A549 (cell line): ENCODE data around the gene EPC2. TPM values are rescaled to one million over a fixed set of nuclear protein-coding genes. Genes with fewer than 3 reads are reported as not detected.

Experiments
- ATAC-seq, 2 experiments: fragments of 200-7000 bp in 1 of 2; fragments of >200 bp in 1 of 2; cut with Nextera tagmentation in 1 of 2; cut with Tn5 transposase in 1 of 2; 3 replicates each; pipeline versions ENCODE4 v1.8.0 to v1.9.1; 2018 to 2020; ENCODE audit warnings: mild to moderate bottlenecking in 1 of 2, moderate library complexity in 1 of 2
- CTCF ChIA-PET: fragments of 300-600 bp; sonication (Branson Sonifier 250); formaldehyde crosslinking; extraction: SDS; loops from one replicate; lab custom pipeline; 2021; ENCODE audit warnings: antibody characterized with exemption, inconsistent platforms; lab: Yijun Ruan, JAX
- POLR2A ChIA-PET: fragments of 350-600 bp; formaldehyde crosslinking; extraction: SDS; loops from one replicate; lab custom pipeline; 2021; ENCODE audit warnings: antibody characterized with exemption, inconsistent platforms; lab: Yijun Ruan, JAX
- DNase-seq, 2 experiments: peaks; one replicate each; pipeline versions ENCODE4 v3.0.0 to v3.0.0-alpha.2; 2011 to 2016; ENCODE audit warnings: low read depth in 1 of 2, low spot score in 1 of 2
- FAIRE-seq: peaks from 2 replicates; lab custom pipeline; 2011; peaks lifted over from hg19 to GRCh38; lab: Jason Lieb, UNC
- H3K27ac ChIP-seq, 2 experiments: fragments of >200 bp; sonication (Bioruptor Twin); formaldehyde crosslinking; 3 replicates each; pipeline ENCODE4 v1.5.1; 2016 to 2017
- H3K4me1 ChIP-seq: fragments of >200 bp; sonication (Bioruptor Twin); formaldehyde crosslinking; 3 replicates; pipeline ENCODE4 v1.6.1; 2016
- H3K4me2 ChIP-seq: fragments of >200 bp; sonication (Bioruptor Twin); formaldehyde crosslinking; 3 replicates; pipeline ENCODE4 v1.6.1; 2016
- H3K4me3 ChIP-seq: fragments of >200 bp; sonication (Bioruptor Twin); formaldehyde crosslinking; 3 replicates; pipeline ENCODE4 v1.5.1; 2016
- H3K9me3 ChIP-seq: fragments of >200 bp; sonication (Bioruptor Twin); formaldehyde crosslinking; 3 replicates; pipeline ENCODE4 v1.6.1; 2016
- ATOH8 ChIP-seq: fragments of 250-450 bp; sonication (Bioruptor Pico); IDR thresholded peaks from 2 replicates; pipeline ENCODE4 v1.5.0; 2020; ENCODE audit warnings: low read depth, mild to moderate bottlenecking, moderate library complexity
- BHLHE40 ChIP-seq: IDR thresholded peaks from 2 replicates; pipeline ENCODE4 v1.6.1; 2012; ENCODE audit warnings: low read depth, low read length, inconsistent platforms
- CBX2 ChIP-seq: fragments of 200-600 bp; sonication (generic); IDR thresholded peaks from 2 replicates; pipeline ENCODE4 v1.6.1; 2016; ENCODE audit warnings: low read depth, mild to moderate bottlenecking, borderline replicate concordance
- CHD4 ChIP-seq: fragments of 200-600 bp; sonication (generic); IDR thresholded peaks from 2 replicates; pipeline ENCODE4 v1.6.1; 2016; ENCODE audit warnings: antibody characterized with exemption, mild to moderate bottlenecking, borderline replicate concordance
- E2F6 ChIP-seq: IDR thresholded peaks from 2 replicates; pipeline ENCODE4 v1.6.1; 2012; ENCODE audit warnings: low read depth, borderline replicate concordance
- EHF ChIP-seq: fragments of 250-450 bp; sonication (Bioruptor Pico); IDR thresholded peaks from 2 replicates; pipeline ENCODE4 v1.5.0; 2020; ENCODE audit warnings: mild to moderate bottlenecking
- EP300 ChIP-seq, 2 experiments: fragments of >200 bp; sonication (Bioruptor Twin); formaldehyde crosslinking; IDR thresholded peaks; 2 replicates in 1 of 2; 3 replicates in 1 of 2; pipeline ENCODE4 v1.6.1; 2016 to 2017
- FOSB ChIP-seq: fragments of 250-450 bp; sonication (Bioruptor Pico); IDR thresholded peaks from 2 replicates; pipeline ENCODE4 v1.5.0; 2020; ENCODE audit warnings: mild to moderate bottlenecking, moderate library complexity
- HDAC2 ChIP-seq: fragments of 200-600 bp; sonication (generic); IDR thresholded peaks from 2 replicates; pipeline ENCODE4 v1.6.1; 2016
- HES2 ChIP-seq: fragments of >200 bp; sonication (Bioruptor Twin); formaldehyde crosslinking; IDR thresholded peaks from 2 replicates; pipeline ENCODE4 v1.6.1; 2016
- HEYL ChIP-seq: fragments of 250-450 bp; sonication (Bioruptor Pico); IDR thresholded peaks from 2 replicates; pipeline ENCODE4 v1.8.0; 2021; ENCODE audit warnings: mild to moderate bottlenecking, moderate library complexity
- HOXA7 ChIP-seq: fragments of 250-450 bp; sonication (Bioruptor Pico); IDR thresholded peaks from 2 replicates; pipeline ENCODE4 v1.5.0; 2020; ENCODE audit warnings: mild to moderate bottlenecking, moderate library complexity
- HOXB5 ChIP-seq: fragments of 250-450 bp; sonication (Bioruptor Pico); IDR thresholded peaks from 2 replicates; pipeline ENCODE4 v1.5.0; 2020; ENCODE audit warnings: mild to moderate bottlenecking, moderate library complexity
- JUNB ChIP-seq: fragments of >200 bp; sonication (Bioruptor Twin); formaldehyde crosslinking; IDR thresholded peaks from 2 replicates; pipeline ENCODE4 v1.6.1; 2016
- KDM1A ChIP-seq: fragments of 200-600 bp; sonication (generic); IDR thresholded peaks from 2 replicates; pipeline ENCODE4 v1.6.1; 2016; ENCODE audit warnings: low read depth, mild to moderate bottlenecking
- MAX ChIP-seq: IDR thresholded peaks from 2 replicates; pipeline ENCODE4 v1.6.1; 2012
- MAZ ChIP-seq: fragments of 150-350 bp; IDR thresholded peaks from 2 replicates; pipeline ENCODE4 v1.6.1; 2014; ENCODE audit warnings: antibody characterized with exemption, low read depth, low read length, borderline replicate concordance
- PHF8 ChIP-seq: fragments of 200-600 bp; sonication (generic); IDR thresholded peaks from 2 replicates; pipeline ENCODE4 v1.6.1; 2016; ENCODE audit warnings: low read depth, mild to moderate bottlenecking, antibody characterized with exemption, moderate library complexity, borderline replicate concordance
- POLR2AphosphoS2 ChIP-seq: conservative IDR thresholded peaks from 2 replicates; pipeline ENCODE4 v1.6.1; 2012; ENCODE audit warnings: low read length, improper control_type of control experiment, inconsistent platforms
- RARB ChIP-seq: fragments of 250-450 bp; sonication (Bioruptor Pico); IDR thresholded peaks from 2 replicates; pipeline ENCODE4 v1.8.0; 2021; ENCODE audit warnings: mild to moderate bottlenecking, moderate library complexity
- RCOR1 ChIP-seq: fragments of 150-350 bp; IDR thresholded peaks from 2 replicates; pipeline ENCODE4 v1.6.1; 2014; ENCODE audit warnings: antibody characterized with exemption, low read length, low read depth
- REST ChIP-seq: fragments of 200-600 bp; sonication (generic); IDR thresholded peaks from 2 replicates; pipeline ENCODE4 v1.6.1; 2016; ENCODE audit warnings: antibody characterized with exemption, mild to moderate bottlenecking, moderate library complexity
- RNF2 ChIP-seq: fragments of 200-600 bp; sonication (generic); IDR thresholded peaks from 2 replicates; pipeline ENCODE4 v1.6.1; 2016; ENCODE audit warnings: low read depth, mild to moderate bottlenecking, antibody characterized with exemption, moderate library complexity, borderline replicate concordance
- SMC3 ChIP-seq: fragments of >200 bp; sonication (Bioruptor Twin); formaldehyde crosslinking; IDR thresholded peaks from 3 replicates; pipeline ENCODE4 v1.6.1; 2018; ENCODE audit warnings: inconsistent platforms
- SREBF2 ChIP-seq: fragments of 450-650 bp; IDR thresholded peaks from 2 replicates; pipeline ENCODE4 v1.6.1; 2014; ENCODE audit warnings: mild to moderate bottlenecking, moderate library complexity
- TP53 ChIP-seq: fragments of 250-450 bp; sonication (Bioruptor Pico); IDR thresholded peaks from 2 replicates; pipeline ENCODE4 v1.5.0; 2021; ENCODE audit warnings: mild to moderate bottlenecking, moderate library complexity
- WGBS: methylation state at CpG from one replicate; pipeline ENCODE4 v1.1.6; 2017; ENCODE audit errors: missing lambda C conversion rate; 5-methylcytosine and 5-hydroxymethylcytosine counted together
- polyA plus RNA-seq, 4 experiments: library from polyadenylated mRNA; depleted of rRNA in 3 of 4; stranded (reverse); fragments of >200 nt; fragmentation: RNase III in 1 of 4; extraction: RNeasy Plus Mini Kit Qiagen cat#74134 plus additional on column Dnase treatment in 1 of 4; gene quantifications; 2 replicates in 3 of 4; 3 replicates in 1 of 4; pipeline ENCODE4 v1.2.3, GENCODE V29; 2011 to 2017

The EPC2 gene
- polyA plus RNA-seq, 2 of the 4 experiments (the other 2 are of a cell fraction) = 8.8 to 23.0 TPM

GRCh38 chr2:148649936-148650335 lies 5.4 kb downstream of the EPC2 start (continued):
- TF ChIP-seq ATOH8 (CRISPR knock-in tag) (no peak), CBX2 (no peak)

GRCh38 chr2:148650881-148651280 lies 6.3 kb downstream of the EPC2 start:
- H3K4me3 ChIP-seq = no peak overlapping the region
- no peak for ATAC-seq
- TF ChIP-seq REST (no peak), SREBF2 (no peak)
- DNase-seq = no peak
- H3K4me2 ChIP-seq = no peak overlapping the region
- no peak for FAIRE-seq
- WGBS = 85% methylated on average over 2 of the region's 2 CpGs
- ChIA-PET CTCF (no interaction called here), POLR2A (no interaction called here)
- H3K9me3 ChIP-seq = no peaks in the 10 kb centered on the region
- H3K27ac ChIP-seq = no peak overlapping the region
- peaks cover 9% of the 10 kb centered on the region; the same call in 2 of the 3 replicates for H3K4me1 ChIP-seq

- TF ChIP-seq EHF (no peak), EP300 (IDR thresholded peaks at IDR 0.05) (no peak), PHF8 (no peak), HOXB5 (CRISPR knock-in tag) (no peak)
- DNase-seq (no peak), ATAC-seq (no peak), FAIRE-seq (no peak)
- POLR2A ChIA-PET = no interaction called here
- CTCF ChIA-PET = no interaction called here
- no peak overlapping the region for H3K27ac ChIP-seq
- WGBS = 86% methylated on average over 2 of the region's 2 CpGs
- no peaks in the 10 kb centered on the region for H3K9me3 ChIP-seq
- H3K4me1 ChIP-seq = peaks cover 16% of the 10 kb centered on the region; the same call in 2 of the 3 replicates
- H3K4me2 ChIP-seq = no peak overlapping the region
- H3K4me3 ChIP-seq = no peak overlapping the region
Measured at GRCh38 chr2:148651972-148652371, 7.4 kb downstream of the EPC2 start.

- no peaks in the 10 kb centered on the region for H3K9me3 ChIP-seq
- TF ChIP-seq HOXA7 (no peak), MAZ (no peak), POLR2AphosphoS2 (no peak), SMC3 (no peak), KDM1A (no peak), JUNB (no peak), E2F6 (no peak), MAX (no peak), HEYL (CRISPR knock-in tag) (no peak), BHLHE40 (no peak), FOSB (CRISPR knock-in tag) (no peak), RNF2 (no peak), HDAC2 (no peak), RCOR1 (no peak), HES2 (no peak), TP53 (CRISPR knock-in tag) (no peak), CHD4 (no peak), RARB (CRISPR knock-in tag) (no peak)
- no peak overlapping the region for H3K27ac ChIP-seq
- no peak for ATAC-seq
- CTCF ChIA-PET = no interaction called here
- no peak for DNase-seq
- FAIRE-seq = no peak
- POLR2A ChIA-PET = no interaction called here
- H3K4me1 ChIP-seq = peaks cover 16% of the 10 kb centered on the region; the same call in 2 of the 3 replicates
- 91% methylated on average over 2 of the region's 2 CpGs for WGBS
- H3K4me3 ChIP-seq = no peak overlapping the region
- no peak overlapping the region for H3K4me2 ChIP-seq
Measured at GRCh38 chr2:148653437-148653836, 8.9 kb downstream of the EPC2 start.
